ENCODE data around the gene COG5.

The COG5 gene

DNA sequence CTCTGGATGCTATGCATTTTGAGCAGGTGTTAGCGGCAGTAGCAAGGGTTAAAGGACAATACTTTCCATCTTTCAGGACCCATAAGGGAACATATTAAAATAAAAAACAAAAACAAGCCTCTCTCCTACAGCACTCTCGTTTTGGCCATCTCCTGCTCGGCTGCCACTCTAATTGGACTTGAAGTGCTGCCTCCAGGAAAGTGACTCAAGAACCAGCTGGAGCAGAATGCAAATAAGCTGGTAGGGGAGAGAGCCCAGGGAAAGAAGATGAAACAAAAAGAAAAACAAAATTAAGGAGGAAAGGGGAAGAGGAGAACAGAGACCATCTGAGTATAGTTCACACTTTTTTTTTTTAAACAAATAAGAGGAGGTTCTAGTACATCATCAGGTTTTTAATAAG is 329.3 kb downstream of the COG5 start:
- Histone ChIP-seq H3K4me1 (ENCODE audit: insufficient read depth, low read length, severe bottlenecking) (peaks cover 10% of the 10 kb centered on the region), H3K27ac (ENCODE audit: low read depth, low read length, poor library complexity, severe bottlenecking) (no peak overlapping the region), H3K27me3 (ENCODE audit: insufficient read depth, low read length) (no peaks in the 10 kb centered on the region), H4K20me1 (ENCODE audit: insufficient read depth, low read length) (no peaks in the 10 kb centered on the region), H3K9me2 (ENCODE audit: low read depth, low read length) (no peaks in the 10 kb centered on the region), H3K4me2 (ENCODE audit: low read length) (no peak overlapping the region), H2AFZ (ENCODE audit: low read length) (no peak overlapping the region), H3K79me2 (ENCODE audit: insufficient read depth, low read length) (no peaks in the 10 kb centered on the region), H3K4me3 (ENCODE audit: low read depth, low read length, poor library complexity, severe bottlenecking) (no peak overlapping the region), H3K36me3 (ENCODE audit: insufficient read depth, low read length) (no peaks in the 10 kb centered on the region), H3K9me3 (ENCODE audit: low read length) (no peaks in the 10 kb centered on the region), H3K9ac (ENCODE audit: low read length) (no peak overlapping the region), H3F3A (ENCODE audit: insufficient read depth, low read length) (no peaks in the 10 kb centered on the region)
- TF ChIP-seq, protein P1, sequence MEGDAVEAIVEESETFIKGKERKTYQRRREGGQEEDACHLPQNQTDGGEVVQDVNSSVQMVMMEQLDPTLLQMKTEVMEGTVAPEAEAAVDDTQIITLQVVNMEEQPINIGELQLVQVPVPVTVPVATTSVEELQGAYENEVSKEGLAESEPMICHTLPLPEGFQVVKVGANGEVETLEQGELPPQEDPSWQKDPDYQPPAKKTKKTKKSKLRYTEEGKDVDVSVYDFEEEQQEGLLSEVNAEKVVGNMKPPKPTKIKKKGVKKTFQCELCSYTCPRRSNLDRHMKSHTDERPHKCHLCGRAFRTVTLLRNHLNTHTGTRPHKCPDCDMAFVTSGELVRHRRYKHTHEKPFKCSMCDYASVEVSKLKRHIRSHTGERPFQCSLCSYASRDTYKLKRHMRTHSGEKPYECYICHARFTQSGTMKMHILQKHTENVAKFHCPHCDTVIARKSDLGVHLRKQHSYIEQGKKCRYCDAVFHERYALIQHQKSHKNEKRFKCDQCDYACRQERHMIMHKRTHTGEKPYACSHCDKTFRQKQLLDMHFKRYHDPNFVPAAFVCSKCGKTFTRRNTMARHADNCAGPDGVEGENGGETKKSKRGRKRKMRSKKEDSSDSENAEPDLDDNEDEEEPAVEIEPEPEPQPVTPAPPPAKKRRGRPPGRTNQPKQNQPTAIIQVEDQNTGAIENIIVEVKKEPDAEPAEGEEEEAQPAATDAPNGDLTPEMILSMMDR (IDR thresholded peaks at IDR 0.05; ENCODE audit: low read length) = no peak
- TF ChIP-seq EZH2 (IDR thresholded peaks at IDR 0.05; ENCODE audit: borderline replicate concordance, low read length) = no peak

DNA sequence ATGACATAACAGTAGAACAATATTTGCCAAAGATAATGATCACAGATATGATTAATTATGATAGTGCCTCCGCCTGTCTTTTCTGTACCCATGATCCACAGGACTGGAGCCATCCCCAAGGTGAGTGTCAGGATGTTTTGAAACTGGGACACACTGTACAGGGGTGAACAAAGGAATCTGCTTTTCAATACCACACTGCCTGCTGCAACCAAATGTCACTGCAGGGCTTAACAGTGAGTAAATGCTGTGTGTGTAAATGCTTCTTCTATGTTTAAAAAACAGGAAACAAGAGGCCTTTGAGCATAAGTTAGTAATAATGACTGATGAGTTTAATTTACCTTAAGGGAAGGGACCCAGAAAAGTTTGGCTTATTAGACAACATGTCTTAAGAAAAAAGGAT is 329.7 kb downstream of the COG5 start:
- Histone ChIP-seq H3K27ac (ENCODE audit: low read depth, low read length, poor library complexity, severe bottlenecking) (no peak overlapping the region), H3K4me1 (ENCODE audit: insufficient read depth, low read length, severe bottlenecking) (peaks cover 10% of the 10 kb centered on the region), H3K4me2 (ENCODE audit: low read length) (no peak overlapping the region), H2AFZ (ENCODE audit: low read length) (no peak overlapping the region), H3K9me3 (ENCODE audit: low read length) (no peaks in the 10 kb centered on the region), H4K20me1 (ENCODE audit: insufficient read depth, low read length) (no peaks in the 10 kb centered on the region), H3K36me3 (ENCODE audit: insufficient read depth, low read length) (no peaks in the 10 kb centered on the region), H3K27me3 (ENCODE audit: insufficient read depth, low read length) (no peaks in the 10 kb centered on the region), H3K79me2 (ENCODE audit: insufficient read depth, low read length) (no peaks in the 10 kb centered on the region), H3K9me2 (ENCODE audit: low read depth, low read length) (no peaks in the 10 kb centered on the region), H3K4me3 (ENCODE audit: low read depth, low read length, poor library complexity, severe bottlenecking) (no peak overlapping the region), H3K9ac (ENCODE audit: low read length) (no peak overlapping the region), H3F3A (ENCODE audit: insufficient read depth, low read length) (no peaks in the 10 kb centered on the region)
- TF ChIP-seq EZH2 (IDR thresholded peaks at IDR 0.05; ENCODE audit: borderline replicate concordance, low read length) = no peak
- TF ChIP-seq, protein P1 (IDR thresholded peaks at IDR 0.05; ENCODE audit: low read length) = no peak

DNA sequence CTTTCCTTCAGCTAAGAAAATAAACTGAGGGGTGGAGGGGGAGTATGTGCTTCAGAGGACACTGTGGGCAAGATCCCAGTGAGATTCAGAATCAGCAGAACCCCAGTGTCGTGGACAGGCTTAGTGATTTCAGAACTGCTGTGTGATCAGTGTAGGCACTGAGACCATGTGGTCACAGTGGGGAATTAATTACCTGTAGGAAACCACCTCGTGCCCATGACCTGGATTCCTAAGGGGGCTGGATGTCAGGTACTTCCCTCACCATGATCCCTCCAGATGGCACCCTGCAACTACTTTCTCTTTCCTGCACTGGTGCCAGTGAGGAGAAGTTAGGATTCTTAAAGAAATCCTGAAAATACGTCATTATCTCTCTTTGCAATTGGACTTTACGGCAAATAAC is 330.5 kb downstream of the COG5 start:
- H3K9me3 ChIP-seq (ENCODE audit: low read length) = no peaks in the 10 kb centered on the region
- no peak overlapping the region for H3K9ac ChIP-seq (ENCODE audit: low read length)
- H3K36me3 ChIP-seq (ENCODE audit: insufficient read depth, low read length) = no peaks in the 10 kb centered on the region

More for the DNA sequence above, 330.5 kb downstream of the COG5 start:
- Histone ChIP-seq H3K4me3 (ENCODE audit: low read depth, low read length, poor library complexity, severe bottlenecking) (no peak overlapping the region), H3K9me2 (ENCODE audit: low read depth, low read length) (no peaks in the 10 kb centered on the region), H4K20me1 (ENCODE audit: insufficient read depth, low read length) (no peaks in the 10 kb centered on the region), H2AFZ (ENCODE audit: low read length) (no peak overlapping the region), H3F3A (ENCODE audit: insufficient read depth, low read length) (no peaks in the 10 kb centered on the region), H3K27me3 (ENCODE audit: insufficient read depth, low read length) (no peaks in the 10 kb centered on the region), H3K4me2 (ENCODE audit: low read length) (no peak overlapping the region), H3K4me1 (ENCODE audit: insufficient read depth, low read length, severe bottlenecking) (peaks cover 10% of the 10 kb centered on the region), H3K27ac (ENCODE audit: low read depth, low read length, poor library complexity, severe bottlenecking) (no peak overlapping the region), H3K79me2 (ENCODE audit: insufficient read depth, low read length) (no peaks in the 10 kb centered on the region)
- TF ChIP-seq EZH2 (IDR thresholded peaks at IDR 0.05; ENCODE audit: borderline replicate concordance, low read length) = no peak
- TF ChIP-seq, protein P1 (IDR thresholded peaks at IDR 0.05; ENCODE audit: low read length) = no peak
